Nephron progenitor cell (in vitro differentiated cells): ENCODE data around the gene NPL.

Experiments used
- DNase-seq: peaks from one replicate; pipeline ENCODE4 v3.0.0; 2021
- H3K27ac Mint-ChIP-seq: 2 replicates; pipeline ENCODE4 v1.8.0; 2021; ENCODE audit warnings: mild to moderate bottlenecking, moderate library complexity, mixed read lengths
- H3K27me3 Mint-ChIP-seq: 2 replicates; pipeline ENCODE4 v1.8.0; 2021; ENCODE audit warnings: mild to moderate bottlenecking, low read depth, mixed read lengths; ENCODE audit not compliant: poor library complexity
- H3K36me3 Mint-ChIP-seq: 2 replicates; pipeline ENCODE4 v1.8.0; 2021; ENCODE audit warnings: low read depth, mixed read lengths
- H3K4me1 Mint-ChIP-seq: 2 replicates; pipeline ENCODE4 v1.8.0; 2021; ENCODE audit warnings: mixed read lengths
- H3K4me3 Mint-ChIP-seq: 2 replicates; pipeline ENCODE4 v1.8.0; 2021; ENCODE audit warnings: mild to moderate bottlenecking, moderate library complexity, mixed read lengths
- H3K9me3 Mint-ChIP-seq: 2 replicates; pipeline ENCODE4 v1.8.0; 2021; ENCODE audit warnings: mild to moderate bottlenecking, moderate library complexity, mixed read lengths
- CTCF ChIP-seq: fragments of 200-600 bp; sonication (generic); IDR thresholded peaks from 2 replicates; pipeline ENCODE4 v1.5.0; 2021; ENCODE audit warnings: antibody characterized with exemption

Gene NPL

GRCh38 chr1:182833271-182833670 is 43.7 kb downstream of the NPL start:
- peaks cover 8% of the 10 kb centered on the region for H3K36me3 Mint-ChIP-seq
- H3K27ac Mint-ChIP-seq, result no peak overlapping the region
- H3K9me3 Mint-ChIP-seq, result peaks cover 5% of the 10 kb centered on the region
- no peak overlapping the region for H3K4me3 Mint-ChIP-seq
- no peak for DNase-seq
- H3K4me1 Mint-ChIP-seq, result peaks cover 14% of the 10 kb centered on the region
- TF ChIP-seq CTCF, result no peak
- peaks cover 3% of the 10 kb centered on the region for H3K27me3 Mint-ChIP-seq

GRCh38 chr1:182834326-182834725 is 44.8 kb downstream of the NPL start:
- no peak for DNase-seq
- Mint-ChIP-seq H3K36me3 (peaks cover 12% of the 10 kb centered on the region), H3K4me1 (peaks cover 12% of the 10 kb centered on the region), H3K4me3 (no peak overlapping the region), H3K27ac (peak overlapping the region; percentile 81), H3K9me3 (peaks cover 10% of the 10 kb centered on the region), H3K27me3 (peaks cover 3% of the 10 kb centered on the region)
- TF ChIP-seq CTCF, result no peak

GRCh38 chr1:182835806-182836205 is 46.2 kb downstream of the NPL start:
- Mint-ChIP-seq H3K4me3 (no peak overlapping the region), H3K27me3 (peaks cover 5% of the 10 kb centered on the region), H3K9me3 (peaks cover 10% of the 10 kb centered on the region), H3K36me3 (peaks cover 23% of the 10 kb centered on the region), H3K27ac (no peak overlapping the region), H3K4me1 (peaks cover 18% of the 10 kb centered on the region)
- TF ChIP-seq CTCF, result no peak
- no peak for DNase-seq

GRCh38 chr1:182839209-182840066 is 49.9 kb downstream of the NPL start, which contains the start of gene DHX9:
Gene DHX9, plus strand, starts transcription at chr1:182839347. Its CDS starts 3,220 bp downstream, at chr1:182842567.
- no peak for TF ChIP-seq CTCF
- Mint-ChIP-seq H3K27ac (peak within 1 kb of the TSS; percentile 100), H3K4me3 (peak within 1 kb of the TSS; percentile 98), H3K4me1 (peaks cover 54% of the 10 kb centered on the region), H3K27me3 (peaks cover 4% of the 10 kb centered on the region), H3K9me3 (peaks cover 10% of the 10 kb centered on the region), H3K36me3 (peaks cover 57% of the 10 kb centered on the region)
- peak; percentile 98 for DNase-seq

GRCh38 chr1:182841368-182841988 is 51.9 kb downstream of the NPL start:
- H3K4me1 Mint-ChIP-seq, result peaks cover 55% of the 10 kb centered on the region
- peaks cover 10% of the 10 kb centered on the region for H3K9me3 Mint-ChIP-seq
- DNase-seq, result no peak
- H3K27ac Mint-ChIP-seq, result peak overlapping the region; percentile 98
- peaks cover 75% of the 10 kb centered on the region for H3K36me3 Mint-ChIP-seq
- peaks cover 2% of the 10 kb centered on the region for H3K27me3 Mint-ChIP-seq
- peak overlapping the region; percentile 98 for H3K4me3 Mint-ChIP-seq
- no peak for TF ChIP-seq CTCF
